ENCODE data around the gene BUB1B.

BUB1B gene

GRCh38 chr15:40198355-40199085 is 37.7 kb downstream of the BUB1B start:
- no peak for DNase-seq (ENCODE audit: low spot score)
- no peak overlapping the region for H3K27ac ChIP-seq
- H3K4me3 ChIP-seq: no peak overlapping the region
- no peak for TF ChIP-seq CTCF (IDR thresholded peaks at IDR 0.05)

GRCh38 chr15:40204100-40204499 is 43.2 kb downstream of the BUB1B start:
- no peak for TF ChIP-seq CTCF (IDR thresholded peaks at IDR 0.05)
- no peak overlapping the region for H3K27ac ChIP-seq
- no peak for DNase-seq (ENCODE audit: low spot score)
- H3K4me3 ChIP-seq: no peak overlapping the region

GRCh38 chr15:40217166-40217824 is 56.4 kb downstream of the BUB1B start:
- peak; percentile 74 for TF ChIP-seq CTCF (IDR thresholded peaks at IDR 0.05)
- Histone ChIP-seq H3K27ac (no peak overlapping the region), H3K4me3 (no peak overlapping the region)
- no peak for DNase-seq (ENCODE audit: low spot score)

GRCh38 chr15:40219801-40220200 is 58.9 kb downstream of the BUB1B start:
- Histone ChIP-seq H3K27ac (no peak overlapping the region), H3K4me3 (no peak overlapping the region)
- no peak for DNase-seq (ENCODE audit: low spot score)
- TF ChIP-seq CTCF (IDR thresholded peaks at IDR 0.05): no peak

GRCh38 chr15:40222131-40222530 is 61.3 kb downstream of the BUB1B start:
- Histone ChIP-seq H3K4me3 (no peak overlapping the region), H3K27ac (no peak overlapping the region)
- TF ChIP-seq CTCF (IDR thresholded peaks at IDR 0.05): no peak
- no peak for DNase-seq (ENCODE audit: low spot score)

- DNase-seq (ENCODE audit: low spot score): no peak
- H3K4me3 ChIP-seq: no peak overlapping the region
- TF ChIP-seq CTCF (IDR thresholded peaks at IDR 0.05): no peak
- no peak overlapping the region for H3K27ac ChIP-seq
These were observed 65.9 kb downstream of the BUB1B start for GRCh38 chr15:40226736-40227135.

GRCh38 chr15:40229316-40229715 is 68.4 kb downstream of the BUB1B start:
- no peak overlapping the region for H3K4me3 ChIP-seq
- H3K27ac ChIP-seq: no peak overlapping the region
- no peak for TF ChIP-seq CTCF (IDR thresholded peaks at IDR 0.05)
- DNase-seq (ENCODE audit: low spot score): no peak
